GM23338 (cell line): Measurements from ENCODE around the gene SFN. TPM values are rescaled to one million over a fixed set of nuclear protein-coding genes. Genes with fewer than 3 reads are reported as not detected.

Experiments used
- ATAC-seq: fragments of 200-7000 bp; cut with Tn5 transposase; 3 replicates; pipeline ENCODE4 v1.9.1; 2020
- DNase-seq: peaks from one replicate; pipeline ENCODE4 v3.0.0-alpha.2; 2015; ENCODE audit warnings: low spot score
- H2AFZ ChIP-seq: fragments of 200-600 bp; sonication (generic); 2 replicates; pipeline ENCODE4 v1.8.0; 2016; ENCODE audit warnings: antibody characterized with exemption, mild to moderate bottlenecking, moderate library complexity
- H3F3A ChIP-seq: fragments of 200-600 bp; sonication (generic); replicated peaks from 2 replicates; pipeline ENCODE4 v1.8.0; 2017; ENCODE audit warnings: antibody characterized with exemption, mixed run types, low read depth
- H3K27ac ChIP-seq: fragments of 200-600 bp; sonication (generic); 2 replicates; pipeline ENCODE4 v1.6.1; 2016; ENCODE audit warnings: low read depth
- H3K27me3 ChIP-seq: fragments of 200-600 bp; sonication (generic); 2 replicates; pipeline ENCODE4 v1.8.0; 2016; ENCODE audit warnings: mild to moderate bottlenecking, mixed run types, moderate library complexity; ENCODE audit not compliant: insufficient read depth
- H3K36me3 ChIP-seq: fragments of 200-600 bp; sonication (generic); 2 replicates; pipeline ENCODE4 v1.8.0; 2016; ENCODE audit warnings: mild to moderate bottlenecking; ENCODE audit not compliant: insufficient read depth
- H3K4me1 ChIP-seq: fragments of 200-600 bp; sonication (generic); 2 replicates; pipeline ENCODE4 v1.8.0; 2016; ENCODE audit warnings: mild to moderate bottlenecking, moderate library complexity; ENCODE audit not compliant: insufficient read depth
- H3K4me2 ChIP-seq: fragments of 200-600 bp; sonication (generic); 2 replicates; pipeline ENCODE4 v1.7.1; 2017; ENCODE audit warnings: mixed run types
- H3K4me3 ChIP-seq: fragments of 200-600 bp; sonication (generic); 2 replicates; pipeline ENCODE4 v1.6.1; 2016; ENCODE audit warnings: mixed run types
- H3K79me2 ChIP-seq: fragments of 200-600 bp; sonication (generic); replicated peaks from 2 replicates; pipeline ENCODE4 v1.8.0; 2017; ENCODE audit warnings: mild to moderate bottlenecking; ENCODE audit not compliant: insufficient read depth
- H3K9me2 ChIP-seq: fragments of 200-600 bp; sonication (generic); 2 replicates; pipeline ENCODE4 v1.8.0; 2017; ENCODE audit not compliant: insufficient read depth
- H4K20me1 ChIP-seq: fragments of 200-600 bp; sonication (generic); replicated peaks from 2 replicates; pipeline ENCODE4 v1.8.0; 2017; ENCODE audit warnings: mild to moderate bottlenecking; ENCODE audit not compliant: insufficient read depth
- H3K27ac Mint-ChIP-seq: 2 replicates; pipeline ENCODE4 v1.8.0; 2020; ENCODE audit warnings: inconsistent platforms, mild to moderate bottlenecking, moderate library complexity, mixed read lengths
- H3K27me3 Mint-ChIP-seq: 3 replicates; pipeline ENCODE4 v1.8.0; 2022; ENCODE audit warnings: low read depth, mild to moderate bottlenecking, moderate library complexity, mixed read lengths, inconsistent platforms; ENCODE audit not compliant: insufficient read depth, poor library complexity
- H3K36me3 Mint-ChIP-seq: 3 replicates; pipeline ENCODE4 v1.8.0; 2021; ENCODE audit warnings: low read depth, mild to moderate bottlenecking, inconsistent platforms, moderate library complexity, mixed read lengths
- H3K4me1 Mint-ChIP-seq: 3 replicates; pipeline ENCODE4 v1.8.0; 2020; ENCODE audit warnings: mild to moderate bottlenecking, inconsistent platforms, mixed read lengths
- H3K4me3 Mint-ChIP-seq: 3 replicates; pipeline ENCODE4 v1.8.0; 2021; ENCODE audit warnings: moderate library complexity, mild to moderate bottlenecking, inconsistent platforms, mixed read lengths
- H3K9me3 Mint-ChIP-seq: 3 replicates; pipeline ENCODE4 v1.8.0; 2020; ENCODE audit warnings: moderate library complexity, mild to moderate bottlenecking, inconsistent platforms, mixed read lengths
- CREB1 ChIP-seq: fragments of 250-450 bp; sonication (Bioruptor Pico); IDR thresholded peaks from 2 replicates; pipeline ENCODE4 v1.5.0; 2020; ENCODE audit warnings: low read depth, mild to moderate bottlenecking, moderate library complexity
- EZH2 ChIP-seq: fragments of 200-600 bp; sonication (generic); IDR thresholded peaks from one replicate; pipeline ENCODE4 v1.8.0; 2017; ENCODE audit warnings: antibody characterized with exemption, mild to moderate bottlenecking, low read depth; ENCODE audit not compliant: unreplicated experiment
- EZH2phosphoT487 ChIP-seq: fragments of 200-600 bp; sonication (generic); IDR thresholded peaks from one replicate; pipeline ENCODE4 v1.8.1; 2018; ENCODE audit warnings: antibody characterized with exemption; ENCODE audit not compliant: unreplicated experiment
- JUNB ChIP-seq: IDR thresholded peaks from one replicate; pipeline ENCODE4 v1.6.1; 2016; ENCODE audit warnings: antibody characterized with exemption; ENCODE audit not compliant: unreplicated experiment
- NANOG ChIP-seq: IDR thresholded peaks from 2 replicates; pipeline ENCODE4 v1.6.1; 2016; ENCODE audit warnings: antibody characterized with exemption, borderline replicate concordance
- POLR2AphosphoS5 ChIP-seq: IDR thresholded peaks from 2 replicates; pipeline ENCODE4 v1.6.1; 2016; ENCODE audit warnings: antibody characterized with exemption, low read depth
- STAT1 ChIP-seq: IDR thresholded peaks from one replicate; pipeline ENCODE4 v1.6.1; 2016; ENCODE audit warnings: antibody characterized with exemption; ENCODE audit not compliant: unreplicated experiment
- ZNF114 ChIP-seq: fragments of 250-450 bp; sonication (Bioruptor Pico); IDR thresholded peaks from 2 replicates; pipeline ENCODE4 v1.5.0; 2020; ENCODE audit warnings: mild to moderate bottlenecking, moderate library complexity
- ZNF331 ChIP-seq: fragments of 250-450 bp; sonication (Bioruptor Pico); IDR thresholded peaks from 2 replicates; pipeline ENCODE4 v1.5.0; 2020; ENCODE audit warnings: low read depth, mild to moderate bottlenecking, moderate library complexity
- polyA plus RNA-seq: library from polyadenylated mRNA; unstranded; fragments of >200 nt; fragmentation: Nextera tagmentation; extraction: Ambion mirVana; gene quantifications from 2 replicates; pipeline ENCODE4 v1.2.1, GENCODE V29; 2016
- total RNA-seq: library from RNA; depleted of rRNA; stranded (reverse); fragments of >200 nt; shearing (Covaris generic); gene quantifications from 2 replicates; pipeline ENCODE4 v1.2.3, GENCODE V29; 2014
- TF ChIP-seq, protein P1 (sequence below): fragments of 250-450 bp; sonication (Bioruptor Pico); IDR thresholded peaks from 2 replicates; pipeline ENCODE4 v1.5.0; 2020; ENCODE audit warnings: mild to moderate bottlenecking, moderate library complexity
- TF ChIP-seq, protein P2 (sequence below): IDR thresholded peaks from one replicate; pipeline ENCODE4 v1.6.1; 2018; ENCODE audit warnings: antibody characterized with exemption; ENCODE audit not compliant: unreplicated experiment
- TF ChIP-seq, protein P3 (sequence below): IDR thresholded peaks from 2 replicates; pipeline ENCODE4 v1.6.1; 2016; ENCODE audit warnings: antibody characterized with exemption
- TF ChIP-seq, protein P4 (sequence below), 2 experiments: fragments of 200-600 bp in 1 of 2; sonication (generic) in 1 of 2; conservative IDR thresholded peaks; 2 replicates each; pipeline versions ENCODE4 v1.5.1 to v1.6.1; 2016 to 2017; ENCODE audit warnings: antibody characterized with exemption in 2 of 2, low read depth in 2 of 2, mild to moderate bottlenecking in 2 of 2, moderate library complexity in 1 of 2

Gene SFN
- total and polyA plus RNA-seq, 2 experiments from 2014 or later, result 1.8 to 2.6 TPM

GRCh38 chr1:26874896-26875295, 11.9 kb downstream of the SFN start (continued):
- TF ChIP-seq, protein P1, sequence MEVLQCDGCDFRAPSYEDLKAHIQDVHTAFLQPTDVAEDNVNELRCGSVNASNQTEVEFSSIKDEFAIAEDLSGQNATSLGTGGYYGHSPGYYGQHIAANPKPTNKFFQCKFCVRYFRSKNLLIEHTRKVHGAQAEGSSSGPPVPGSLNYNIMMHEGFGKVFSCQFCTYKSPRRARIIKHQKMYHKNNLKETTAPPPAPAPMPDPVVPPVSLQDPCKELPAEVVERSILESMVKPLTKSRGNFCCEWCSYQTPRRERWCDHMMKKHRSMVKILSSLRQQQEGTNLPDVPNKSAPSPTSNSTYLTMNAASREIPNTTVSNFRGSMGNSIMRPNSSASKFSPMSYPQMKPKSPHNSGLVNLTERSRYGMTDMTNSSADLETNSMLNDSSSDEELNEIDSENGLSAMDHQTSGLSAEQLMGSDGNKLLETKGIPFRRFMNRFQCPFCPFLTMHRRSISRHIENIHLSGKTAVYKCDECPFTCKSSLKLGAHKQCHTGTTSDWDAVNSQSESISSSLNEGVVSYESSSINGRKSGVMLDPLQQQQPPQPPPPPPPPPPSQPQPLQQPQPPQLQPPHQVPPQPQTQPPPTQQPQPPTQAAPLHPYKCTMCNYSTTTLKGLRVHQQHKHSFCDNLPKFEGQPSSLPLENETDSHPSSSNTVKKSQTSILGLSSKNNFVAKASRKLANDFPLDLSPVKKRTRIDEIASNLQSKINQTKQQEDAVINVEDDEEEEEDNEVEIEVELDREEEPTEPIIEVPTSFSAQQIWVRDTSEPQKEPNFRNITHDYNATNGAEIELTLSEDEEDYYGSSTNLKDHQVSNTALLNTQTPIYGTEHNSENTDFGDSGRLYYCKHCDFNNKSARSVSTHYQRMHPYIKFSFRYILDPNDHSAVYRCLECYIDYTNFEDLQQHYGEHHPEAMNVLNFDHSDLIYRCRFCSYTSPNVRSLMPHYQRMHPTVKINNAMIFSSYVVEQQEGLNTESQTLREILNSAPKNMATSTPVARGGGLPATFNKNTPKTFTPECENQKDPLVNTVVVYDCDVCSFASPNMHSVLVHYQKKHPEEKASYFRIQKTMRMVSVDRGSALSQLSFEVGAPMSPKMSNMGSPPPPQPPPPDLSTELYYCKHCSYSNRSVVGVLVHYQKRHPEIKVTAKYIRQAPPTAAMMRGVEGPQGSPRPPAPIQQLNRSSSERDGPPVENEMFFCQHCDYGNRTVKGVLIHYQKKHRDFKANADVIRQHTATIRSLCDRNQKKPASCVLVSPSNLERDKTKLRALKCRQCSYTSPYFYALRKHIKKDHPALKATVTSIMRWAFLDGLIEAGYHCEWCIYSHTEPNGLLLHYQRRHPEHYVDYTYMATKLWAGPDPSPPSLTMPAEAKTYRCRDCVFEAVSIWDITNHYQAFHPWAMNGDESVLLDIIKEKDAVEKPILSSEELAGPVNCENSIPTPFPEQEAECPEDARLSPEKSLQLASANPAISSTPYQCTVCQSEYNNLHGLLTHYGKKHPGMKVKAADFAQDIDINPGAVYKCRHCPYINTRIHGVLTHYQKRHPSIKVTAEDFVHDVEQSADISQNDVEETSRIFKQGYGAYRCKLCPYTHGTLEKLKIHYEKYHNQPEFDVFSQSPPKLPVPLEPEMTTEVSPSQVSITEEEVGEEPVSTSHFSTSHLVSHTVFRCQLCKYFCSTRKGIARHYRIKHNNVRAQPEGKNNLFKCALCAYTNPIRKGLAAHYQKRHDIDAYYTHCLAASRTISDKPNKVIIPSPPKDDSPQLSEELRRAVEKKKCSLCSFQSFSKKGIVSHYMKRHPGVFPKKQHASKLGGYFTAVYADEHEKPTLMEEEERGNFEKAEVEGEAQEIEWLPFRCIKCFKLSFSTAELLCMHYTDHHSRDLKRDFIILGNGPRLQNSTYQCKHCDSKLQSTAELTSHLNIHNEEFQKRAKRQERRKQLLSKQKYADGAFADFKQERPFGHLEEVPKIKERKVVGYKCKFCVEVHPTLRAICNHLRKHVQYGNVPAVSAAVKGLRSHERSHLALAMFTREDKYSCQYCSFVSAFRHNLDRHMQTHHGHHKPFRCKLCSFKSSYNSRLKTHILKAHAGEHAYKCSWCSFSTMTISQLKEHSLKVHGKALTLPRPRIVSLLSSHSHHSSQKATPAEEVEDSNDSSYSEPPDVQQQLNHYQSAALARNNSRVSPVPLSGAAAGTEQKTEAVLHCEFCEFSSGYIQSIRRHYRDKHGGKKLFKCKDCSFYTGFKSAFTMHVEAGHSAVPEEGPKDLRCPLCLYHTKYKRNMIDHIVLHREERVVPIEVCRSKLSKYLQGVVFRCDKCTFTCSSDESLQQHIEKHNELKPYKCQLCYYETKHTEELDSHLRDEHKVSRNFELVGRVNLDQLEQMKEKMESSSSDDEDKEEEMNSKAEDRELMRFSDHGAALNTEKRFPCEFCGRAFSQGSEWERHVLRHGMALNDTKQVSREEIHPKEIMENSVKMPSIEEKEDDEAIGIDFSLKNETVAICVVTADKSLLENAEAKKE (CRISPR knock-in tag), result no peak

- no peak overlapping the region for H2AFZ ChIP-seq
- Mint-ChIP-seq H3K27ac (no peak overlapping the region), H3K27me3 (peaks cover 2% of the 10 kb centered on the region), H3K4me1 (peaks cover 2% of the 10 kb centered on the region; the same call in 1 of the 3 replicates), H3K9me3 (no peaks in the 10 kb centered on the region), H3K4me3 (no peak overlapping the region), H3K36me3 (peaks cover 21% of the 10 kb centered on the region; the same call in 2 of the 3 replicates)
- DNase-seq (no peak), ATAC-seq (no peak)
- H3K27me3 ChIP-seq, result no peaks in the 10 kb centered on the region
- H3K9me2 ChIP-seq, result no peaks in the 10 kb centered on the region
- no peak overlapping the region for H3K27ac ChIP-seq
- no peak overlapping the region for H3K4me2 ChIP-seq
- H3K4me3 ChIP-seq, result no peak overlapping the region
- H3K79me2 ChIP-seq, result no peaks in the 10 kb centered on the region
- H3K36me3 ChIP-seq, result peaks cover 10% of the 10 kb centered on the region
- H3F3A ChIP-seq, result peaks cover 12% of the 10 kb centered on the region; the same call in 1 of the 2 replicates
- no peaks in the 10 kb centered on the region; the same call in none of the 2 replicates for H4K20me1 ChIP-seq
- H3K4me1 ChIP-seq, result peaks cover 4% of the 10 kb centered on the region; the same call in 1 of the 2 replicates
- TF ChIP-seq POLR2AphosphoS5 (no peak), CREB1 (CRISPR knock-in tag) (no peak), NANOG (no peak), ZNF331 (no peak), ZNF114 (no peak), EZH2phosphoT487 (no peak), JUNB (no peak), STAT1 (no peak), EZH2 (no peak)
- TF ChIP-seq, protein P2, sequence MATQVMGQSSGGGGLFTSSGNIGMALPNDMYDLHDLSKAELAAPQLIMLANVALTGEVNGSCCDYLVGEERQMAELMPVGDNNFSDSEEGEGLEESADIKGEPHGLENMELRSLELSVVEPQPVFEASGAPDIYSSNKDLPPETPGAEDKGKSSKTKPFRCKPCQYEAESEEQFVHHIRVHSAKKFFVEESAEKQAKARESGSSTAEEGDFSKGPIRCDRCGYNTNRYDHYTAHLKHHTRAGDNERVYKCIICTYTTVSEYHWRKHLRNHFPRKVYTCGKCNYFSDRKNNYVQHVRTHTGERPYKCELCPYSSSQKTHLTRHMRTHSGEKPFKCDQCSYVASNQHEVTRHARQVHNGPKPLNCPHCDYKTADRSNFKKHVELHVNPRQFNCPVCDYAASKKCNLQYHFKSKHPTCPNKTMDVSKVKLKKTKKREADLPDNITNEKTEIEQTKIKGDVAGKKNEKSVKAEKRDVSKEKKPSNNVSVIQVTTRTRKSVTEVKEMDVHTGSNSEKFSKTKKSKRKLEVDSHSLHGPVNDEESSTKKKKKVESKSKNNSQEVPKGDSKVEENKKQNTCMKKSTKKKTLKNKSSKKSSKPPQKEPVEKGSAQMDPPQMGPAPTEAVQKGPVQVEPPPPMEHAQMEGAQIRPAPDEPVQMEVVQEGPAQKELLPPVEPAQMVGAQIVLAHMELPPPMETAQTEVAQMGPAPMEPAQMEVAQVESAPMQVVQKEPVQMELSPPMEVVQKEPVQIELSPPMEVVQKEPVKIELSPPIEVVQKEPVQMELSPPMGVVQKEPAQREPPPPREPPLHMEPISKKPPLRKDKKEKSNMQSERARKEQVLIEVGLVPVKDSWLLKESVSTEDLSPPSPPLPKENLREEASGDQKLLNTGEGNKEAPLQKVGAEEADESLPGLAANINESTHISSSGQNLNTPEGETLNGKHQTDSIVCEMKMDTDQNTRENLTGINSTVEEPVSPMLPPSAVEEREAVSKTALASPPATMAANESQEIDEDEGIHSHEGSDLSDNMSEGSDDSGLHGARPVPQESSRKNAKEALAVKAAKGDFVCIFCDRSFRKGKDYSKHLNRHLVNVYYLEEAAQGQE, result no peak
- TF ChIP-seq, protein P3, sequence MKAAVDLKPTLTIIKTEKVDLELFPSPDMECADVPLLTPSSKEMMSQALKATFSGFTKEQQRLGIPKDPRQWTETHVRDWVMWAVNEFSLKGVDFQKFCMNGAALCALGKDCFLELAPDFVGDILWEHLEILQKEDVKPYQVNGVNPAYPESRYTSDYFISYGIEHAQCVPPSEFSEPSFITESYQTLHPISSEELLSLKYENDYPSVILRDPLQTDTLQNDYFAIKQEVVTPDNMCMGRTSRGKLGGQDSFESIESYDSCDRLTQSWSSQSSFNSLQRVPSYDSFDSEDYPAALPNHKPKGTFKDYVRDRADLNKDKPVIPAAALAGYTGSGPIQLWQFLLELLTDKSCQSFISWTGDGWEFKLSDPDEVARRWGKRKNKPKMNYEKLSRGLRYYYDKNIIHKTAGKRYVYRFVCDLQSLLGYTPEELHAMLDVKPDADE, result no peak
- TF ChIP-seq, protein P4, sequence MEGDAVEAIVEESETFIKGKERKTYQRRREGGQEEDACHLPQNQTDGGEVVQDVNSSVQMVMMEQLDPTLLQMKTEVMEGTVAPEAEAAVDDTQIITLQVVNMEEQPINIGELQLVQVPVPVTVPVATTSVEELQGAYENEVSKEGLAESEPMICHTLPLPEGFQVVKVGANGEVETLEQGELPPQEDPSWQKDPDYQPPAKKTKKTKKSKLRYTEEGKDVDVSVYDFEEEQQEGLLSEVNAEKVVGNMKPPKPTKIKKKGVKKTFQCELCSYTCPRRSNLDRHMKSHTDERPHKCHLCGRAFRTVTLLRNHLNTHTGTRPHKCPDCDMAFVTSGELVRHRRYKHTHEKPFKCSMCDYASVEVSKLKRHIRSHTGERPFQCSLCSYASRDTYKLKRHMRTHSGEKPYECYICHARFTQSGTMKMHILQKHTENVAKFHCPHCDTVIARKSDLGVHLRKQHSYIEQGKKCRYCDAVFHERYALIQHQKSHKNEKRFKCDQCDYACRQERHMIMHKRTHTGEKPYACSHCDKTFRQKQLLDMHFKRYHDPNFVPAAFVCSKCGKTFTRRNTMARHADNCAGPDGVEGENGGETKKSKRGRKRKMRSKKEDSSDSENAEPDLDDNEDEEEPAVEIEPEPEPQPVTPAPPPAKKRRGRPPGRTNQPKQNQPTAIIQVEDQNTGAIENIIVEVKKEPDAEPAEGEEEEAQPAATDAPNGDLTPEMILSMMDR (conservative IDR thresholded peaks at IDR 0.05; ENCODE audit: low read depth in 2 of 2), result no peak
Measured at GRCh38 chr1:26877326-26877725, 14.4 kb downstream of the SFN start.
